Type B pancreatic cell (in vitro differentiated cells): ENCODE measurements around the gene C4A. TPM values are rescaled to one million over a fixed set of nuclear protein-coding genes. Genes with fewer than 3 reads are reported as not detected.
"Not testable (repeated sequence)": the region's sequence is repeated elsewhere in the genome, so short reads cannot be mapped to it uniquely, and the experiment has no call there.

Experiments used
- DNase-seq: peaks from one replicate; pipeline ENCODE4 v3.0.0; 2021; ENCODE audit warnings: mixed read lengths; ENCODE audit not compliant: unreplicated experiment; ENCODE audit errors: extremely low spot score
- H3K27ac Mint-ChIP-seq: 2 replicates; pipeline ENCODE4 v1.8.0; 2021; ENCODE audit warnings: mild to moderate bottlenecking, mixed read lengths
- H3K27me3 Mint-ChIP-seq: 2 replicates; pipeline ENCODE4 v1.8.0; 2021; ENCODE audit warnings: mixed read lengths
- H3K36me3 Mint-ChIP-seq: 2 replicates; pipeline ENCODE4 v1.8.0; 2021; ENCODE audit warnings: mixed read lengths
- H3K4me1 Mint-ChIP-seq: one replicate; pipeline ENCODE4 v1.8.0; 2021; ENCODE audit warnings: mixed read lengths; ENCODE audit not compliant: unreplicated experiment
- H3K4me3 Mint-ChIP-seq: 2 replicates; pipeline ENCODE4 v1.8.0; 2021; ENCODE audit warnings: mild to moderate bottlenecking, mixed read lengths
- H3K9me3 Mint-ChIP-seq: 2 replicates; pipeline ENCODE4 v1.8.0; 2021; ENCODE audit warnings: mixed read lengths
- total RNA-seq: library from RNA; stranded (reverse); gene quantifications from 2 replicates; pipeline ENCODE4 v1.2.1, GENCODE V29; 2021; ENCODE audit warnings: low replicate concordance

Gene C4A
- total RNA-seq, 1 donor from 2014 or later, result 9.7 TPM

DNA sequence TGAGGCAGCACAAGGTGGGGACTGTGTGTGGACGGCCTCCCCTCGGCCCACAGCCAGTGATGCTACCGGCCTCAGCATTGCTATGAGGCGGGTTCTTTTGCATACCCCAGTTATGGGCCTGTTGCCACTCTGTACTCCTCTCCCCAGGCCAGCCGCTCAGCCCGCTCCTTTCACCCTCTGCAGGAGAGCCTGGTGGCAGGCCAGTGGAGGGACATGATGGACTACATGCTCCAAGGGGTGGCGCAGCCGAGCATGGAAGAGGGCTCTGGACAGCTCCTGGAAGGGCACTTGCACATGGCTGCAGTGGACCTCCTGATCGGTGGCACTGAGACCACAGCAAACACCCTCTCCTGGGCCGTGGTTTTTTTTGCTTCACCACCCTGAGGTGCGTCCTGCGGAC, 25.2 kb downstream of the C4A start:
- H3K36me3 Mint-ChIP-seq, H3K4me3 Mint-ChIP-seq, H3K27ac Mint-ChIP-seq, H3K9me3 Mint-ChIP-seq, DNase-seq, H3K27me3 Mint-ChIP-seq, H3K4me1 Mint-ChIP-seq: not testable (repeated sequence)

- H3K4me3 Mint-ChIP-seq, H3K9me3 Mint-ChIP-seq, H3K27me3 Mint-ChIP-seq, H3K36me3 Mint-ChIP-seq, H3K27ac Mint-ChIP-seq, DNase-seq, H3K4me1 Mint-ChIP-seq: not testable (repeated sequence)
Observed at GRCh38 chr6:32008037-32008436, 26.2 kb downstream of the C4A start.

DNA sequence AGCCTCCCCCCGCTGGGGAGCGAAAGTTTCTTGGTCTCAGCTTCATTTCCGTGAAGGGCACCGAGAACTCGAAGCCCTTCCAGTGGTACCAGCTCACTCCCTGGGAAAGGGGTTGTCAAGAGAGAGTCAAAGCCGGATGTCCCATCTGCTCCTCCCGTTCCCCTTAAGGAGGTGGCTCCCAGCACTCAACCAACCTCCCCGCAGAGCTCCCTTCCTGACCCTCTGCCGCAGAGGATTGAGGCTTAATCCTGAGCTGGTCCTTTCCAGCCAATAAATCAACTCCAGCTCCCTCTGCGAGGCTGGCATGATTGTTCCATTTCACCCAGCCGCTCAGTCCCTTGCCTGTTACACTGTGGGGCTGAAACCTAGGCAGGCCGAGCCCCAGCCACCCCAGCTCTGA, 26.8 kb downstream of the C4A start:
- H3K36me3 Mint-ChIP-seq, DNase-seq, H3K27ac Mint-ChIP-seq, H3K27me3 Mint-ChIP-seq, H3K4me1 Mint-ChIP-seq, H3K9me3 Mint-ChIP-seq, H3K4me3 Mint-ChIP-seq: not testable (repeated sequence)

DNA sequence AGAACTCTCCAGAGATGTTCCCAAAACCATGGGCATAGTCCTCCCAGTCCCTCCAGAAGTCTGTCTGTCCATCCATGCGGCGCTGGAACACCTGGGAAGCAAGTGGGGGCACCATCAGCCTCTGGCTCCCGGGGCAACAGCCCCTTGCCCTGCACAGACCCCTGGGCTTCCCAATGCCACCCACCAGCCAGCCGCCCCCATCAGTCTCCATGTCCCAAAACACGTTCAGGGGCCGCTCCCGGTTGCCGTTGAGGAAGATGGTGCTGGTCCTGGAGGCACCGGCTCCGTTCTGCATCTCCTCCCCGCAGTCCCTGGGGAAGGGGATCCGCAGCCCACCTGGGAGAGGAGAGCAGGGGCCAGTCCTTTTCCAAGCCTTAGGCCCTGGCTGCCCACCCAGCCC, 27.7 kb downstream of the C4A start:
- H3K4me1 Mint-ChIP-seq, H3K4me3 Mint-ChIP-seq, DNase-seq, H3K27ac Mint-ChIP-seq, H3K9me3 Mint-ChIP-seq, H3K36me3 Mint-ChIP-seq, H3K27me3 Mint-ChIP-seq: not testable (repeated sequence)

- not testable (repeated sequence) for H3K27ac Mint-ChIP-seq, H3K36me3 Mint-ChIP-seq, H3K9me3 Mint-ChIP-seq, DNase-seq, H3K27me3 Mint-ChIP-seq, H3K4me3 Mint-ChIP-seq, H3K4me1 Mint-ChIP-seq
Observed at GRCh38 chr6:32010856-32011530, 29.1 kb downstream of the C4A start.

DNA sequence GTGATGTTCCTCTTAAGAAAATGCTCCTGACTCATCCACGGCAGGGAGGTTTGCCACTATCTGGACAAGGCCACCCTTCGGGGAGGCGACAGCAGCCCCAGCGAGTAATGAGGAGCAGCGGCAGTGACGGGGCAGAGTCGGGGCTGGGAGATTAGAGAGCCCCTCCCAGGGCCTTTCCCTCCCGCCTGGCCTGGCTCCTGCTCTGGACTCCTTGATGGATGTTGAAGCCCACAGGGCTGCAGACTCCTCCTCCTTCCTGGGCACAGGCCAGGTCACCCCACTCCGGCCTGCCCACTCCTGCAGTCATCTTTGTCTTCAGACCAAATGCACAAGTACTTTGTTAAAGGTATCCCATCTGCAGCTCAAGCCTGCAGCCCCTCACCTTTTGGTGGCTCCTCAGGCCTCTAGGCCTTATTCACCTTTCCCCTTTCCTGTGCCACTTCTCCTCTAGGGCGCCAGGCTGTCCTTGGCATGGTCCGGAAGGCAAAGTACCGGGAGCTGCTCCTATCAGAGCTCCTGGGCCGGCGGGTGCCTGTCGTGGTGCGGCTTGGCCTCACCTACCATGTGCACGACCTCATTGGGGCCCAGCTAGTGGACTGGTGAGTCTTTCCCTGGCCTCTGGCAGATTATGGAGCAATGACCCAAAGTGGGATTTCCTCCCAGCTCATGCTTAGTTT, 31.2 kb downstream of the C4A start:
- not testable (repeated sequence) for H3K27me3 Mint-ChIP-seq, H3K9me3 Mint-ChIP-seq, H3K4me1 Mint-ChIP-seq, H3K36me3 Mint-ChIP-seq, DNase-seq, H3K4me3 Mint-ChIP-seq, H3K27ac Mint-ChIP-seq

DNA sequence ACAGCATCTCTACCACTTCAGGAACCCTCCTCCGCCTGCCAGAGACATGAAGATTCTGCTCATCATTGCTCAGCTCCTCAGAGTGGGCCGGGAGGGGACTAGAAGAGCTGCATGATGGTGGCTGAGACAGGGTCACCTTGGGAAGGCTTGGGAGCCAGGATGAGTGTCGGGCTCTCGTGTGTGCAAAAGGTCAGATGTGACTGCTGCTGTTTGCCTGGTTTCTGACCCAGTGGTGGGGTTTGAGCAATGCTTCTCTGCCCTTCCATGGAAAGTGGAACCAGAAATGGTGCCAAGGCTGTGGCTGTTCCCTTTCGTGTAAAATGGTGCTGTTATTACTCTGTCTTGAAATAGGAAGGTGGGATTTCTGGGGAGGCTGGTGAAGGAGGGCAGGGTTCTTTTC, 31.9 kb downstream of the C4A start:
- not testable (repeated sequence) for DNase-seq, H3K4me1 Mint-ChIP-seq, H3K36me3 Mint-ChIP-seq, H3K4me3 Mint-ChIP-seq, H3K27me3 Mint-ChIP-seq, H3K9me3 Mint-ChIP-seq, H3K27ac Mint-ChIP-seq

- H3K4me3 Mint-ChIP-seq, result not testable (repeated sequence)
Observed at GRCh38 chr6:32014547-32014946, 32.7 kb downstream of the C4A start, which contains the start of gene C4B. C4B (plus strand) TSS chr6:32014795; CDS start chr6:32014846, 51 bp downstream.

GRCh38 chr6:32022100-32022499, 40.2 kb downstream of the C4A start:
- H3K27me3 Mint-ChIP-seq, H3K27ac Mint-ChIP-seq, DNase-seq, H3K9me3 Mint-ChIP-seq, H3K4me1 Mint-ChIP-seq, H3K4me3 Mint-ChIP-seq, H3K36me3 Mint-ChIP-seq: not testable (repeated sequence)

More at GRCh38 chr6:32014547-32014946, 32.7 kb downstream of the C4A start, which contains the start of gene C4B:
- DNase-seq, H3K27me3 Mint-ChIP-seq, H3K9me3 Mint-ChIP-seq, H3K36me3 Mint-ChIP-seq, H3K4me1 Mint-ChIP-seq, H3K27ac Mint-ChIP-seq: not testable (repeated sequence)

DNA sequence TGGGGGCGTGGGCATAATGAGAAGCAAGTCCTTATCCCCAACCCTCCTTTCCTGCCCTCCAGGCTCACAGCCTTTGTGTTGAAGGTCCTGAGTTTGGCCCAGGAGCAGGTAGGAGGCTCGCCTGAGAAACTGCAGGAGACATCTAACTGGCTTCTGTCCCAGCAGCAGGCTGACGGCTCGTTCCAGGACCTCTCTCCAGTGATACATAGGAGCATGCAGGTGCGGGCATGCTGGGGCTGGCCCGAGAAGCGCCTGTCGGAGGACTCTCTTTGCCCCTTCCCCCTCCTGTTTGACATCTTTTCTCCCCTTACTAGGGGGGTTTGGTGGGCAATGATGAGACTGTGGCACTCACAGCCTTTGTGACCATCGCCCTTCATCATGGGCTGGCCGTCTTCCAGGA, 46.8 kb downstream of the C4A start:
- H3K4me1 Mint-ChIP-seq, H3K27me3 Mint-ChIP-seq, H3K4me3 Mint-ChIP-seq, H3K36me3 Mint-ChIP-seq, H3K9me3 Mint-ChIP-seq, H3K27ac Mint-ChIP-seq, DNase-seq: not testable (repeated sequence)

- not testable (repeated sequence) for H3K4me3 Mint-ChIP-seq, DNase-seq, H3K27me3 Mint-ChIP-seq, H3K27ac Mint-ChIP-seq, H3K36me3 Mint-ChIP-seq, H3K4me1 Mint-ChIP-seq, H3K9me3 Mint-ChIP-seq
Observed at GRCh38 chr6:32029553-32029952, 47.7 kb downstream of the C4A start.

DNA sequence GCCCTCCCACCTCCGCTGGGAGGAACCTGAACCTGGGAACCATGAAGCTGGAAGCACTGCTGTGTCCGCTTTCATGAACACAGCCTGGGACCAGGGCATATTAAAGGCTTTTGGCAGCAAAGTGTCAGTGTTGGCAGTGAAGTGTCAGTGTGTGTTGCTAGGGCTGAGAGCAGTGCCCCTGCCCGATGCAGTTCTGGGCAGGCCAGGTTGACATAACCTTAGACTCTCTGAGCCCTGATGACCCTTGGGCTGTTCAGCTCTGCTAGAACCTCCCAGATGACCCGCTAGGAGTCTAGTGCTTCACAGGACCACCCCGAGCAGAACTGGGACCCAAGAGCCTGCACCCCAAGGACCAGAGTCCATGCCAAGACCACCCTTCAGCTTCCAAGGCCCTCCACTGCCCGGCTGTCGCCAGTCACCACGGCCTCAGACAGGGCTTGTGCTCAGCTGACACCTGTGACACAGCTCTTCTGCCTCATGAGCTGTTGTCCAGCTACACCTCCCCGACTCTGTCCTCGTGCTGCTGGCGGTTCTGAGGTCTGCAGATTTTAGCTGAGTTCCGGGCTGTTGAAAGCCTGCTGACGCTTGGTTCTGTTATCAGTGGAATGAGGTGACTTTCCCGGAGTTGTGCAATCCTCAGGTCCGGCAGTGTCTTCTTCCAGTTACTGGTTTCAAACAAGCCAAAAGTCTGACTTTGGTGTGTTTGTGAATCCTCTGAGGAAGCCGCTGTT, 53.6 kb downstream of the C4A start:
- DNase-seq, H3K27ac Mint-ChIP-seq, H3K4me1 Mint-ChIP-seq, H3K36me3 Mint-ChIP-seq, H3K4me3 Mint-ChIP-seq, H3K9me3 Mint-ChIP-seq, H3K27me3 Mint-ChIP-seq: not testable (repeated sequence)

- H3K4me1 Mint-ChIP-seq, H3K4me3 Mint-ChIP-seq, H3K36me3 Mint-ChIP-seq, H3K9me3 Mint-ChIP-seq, H3K27ac Mint-ChIP-seq, DNase-seq, H3K27me3 Mint-ChIP-seq: not testable (repeated sequence)
Observed at GRCh38 chr6:32037136-32037535, 55.3 kb downstream of the C4A start.
